Subcutaneous abdominal adipose tissue (tissue), 5 donors: ENCODE measurements around the gene PNPO.

ENCODE experiments used
- H3K27ac ChIP-seq: one replicate; pipeline ENCODE4 v1.7.0; 2013; ENCODE audit warnings: low read depth, mild to moderate bottlenecking, inconsistent platforms, low read length, moderate library complexity
- H3K27me3 ChIP-seq, 5 donors: one replicate each; pipeline ENCODE4 v1.7.0; 2013; ENCODE audit warnings: low read length in 5 of 5, inconsistent platforms in 1 of 5; ENCODE audit not compliant: control insufficient read depth in 5 of 5, insufficient read depth in 4 of 5
- H3K36me3 ChIP-seq, 5 donors: one replicate each; pipeline ENCODE4 v1.7.0; 2013; ENCODE audit warnings: low read length in 5 of 5; ENCODE audit not compliant: control insufficient read depth in 5 of 5, insufficient read depth in 5 of 5
- H3K4me1 ChIP-seq, 5 donors: one replicate each; pipeline ENCODE4 v1.7.0; 2013; ENCODE audit warnings: low read length in 5 of 5, mild to moderate bottlenecking in 3 of 5, moderate library complexity in 1 of 5; ENCODE audit not compliant: control insufficient read depth in 5 of 5, insufficient read depth in 5 of 5
- H3K4me3 ChIP-seq, 5 donors: one replicate each; pipeline ENCODE4 v1.7.0; 2013; ENCODE audit warnings: low read length in 5 of 5, low read depth in 1 of 5
- H3K9ac ChIP-seq, 5 donors: one replicate each; pipeline ENCODE4 v1.7.0; 2013; ENCODE audit warnings: low read length in 5 of 5, mild to moderate bottlenecking in 4 of 5, moderate library complexity in 3 of 5
- H3K9me3 ChIP-seq, 5 donors: one replicate each; pipeline ENCODE4 v1.7.0; 2013; ENCODE audit warnings: low read length in 5 of 5; ENCODE audit not compliant: control insufficient read depth in 5 of 5
- donor health status: healthy.
- donor health status: healthy.
- donor health status: healthy.
- donor health status: healthy.
- donor health status: healthy.

The PNPO gene

DNA sequence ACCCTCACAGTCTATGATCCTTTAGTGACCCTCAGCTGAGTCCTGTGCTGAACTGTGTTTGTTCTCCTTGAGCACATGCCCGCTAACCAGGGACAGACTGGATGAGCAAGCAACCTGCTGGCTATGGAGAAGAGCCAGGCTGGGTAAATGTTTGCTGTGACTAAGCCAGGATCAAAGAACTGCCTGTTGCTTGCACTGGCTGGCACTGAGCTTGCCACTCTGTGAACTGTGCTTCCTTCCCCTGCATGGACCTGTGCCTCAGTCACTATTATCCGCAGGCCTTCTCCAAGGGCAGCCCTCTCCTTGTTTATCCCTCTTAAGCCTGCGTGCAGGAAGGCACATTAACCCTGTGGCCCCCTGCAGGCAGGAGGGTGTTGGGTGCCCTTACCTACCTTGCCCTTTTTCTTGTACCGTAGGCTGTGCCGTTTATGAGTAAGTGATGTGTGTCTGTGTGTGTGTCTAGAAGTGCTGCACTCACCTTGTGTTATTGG, 7.4 kb downstream of the PNPO start:
- Histone ChIP-seq H3K27ac (no peak overlapping the region), H3K4me1 (peaks cover 2 to 32% (median 19%) of the 10 kb centered on the region in 5 donors), H3K4me3 (peak overlapping the region in 1 of 5 donors; percentile 59), H3K9me3 (no peaks in the 10 kb centered on the region), H3K9ac (peak overlapping the region in 1 of 5 donors; percentile 76), H3K27me3 (no peaks in the 10 kb centered on the region), H3K36me3 (peaks cover 0 to 35% (median 24%) of the 10 kb centered on the region in 5 donors)

DNA sequence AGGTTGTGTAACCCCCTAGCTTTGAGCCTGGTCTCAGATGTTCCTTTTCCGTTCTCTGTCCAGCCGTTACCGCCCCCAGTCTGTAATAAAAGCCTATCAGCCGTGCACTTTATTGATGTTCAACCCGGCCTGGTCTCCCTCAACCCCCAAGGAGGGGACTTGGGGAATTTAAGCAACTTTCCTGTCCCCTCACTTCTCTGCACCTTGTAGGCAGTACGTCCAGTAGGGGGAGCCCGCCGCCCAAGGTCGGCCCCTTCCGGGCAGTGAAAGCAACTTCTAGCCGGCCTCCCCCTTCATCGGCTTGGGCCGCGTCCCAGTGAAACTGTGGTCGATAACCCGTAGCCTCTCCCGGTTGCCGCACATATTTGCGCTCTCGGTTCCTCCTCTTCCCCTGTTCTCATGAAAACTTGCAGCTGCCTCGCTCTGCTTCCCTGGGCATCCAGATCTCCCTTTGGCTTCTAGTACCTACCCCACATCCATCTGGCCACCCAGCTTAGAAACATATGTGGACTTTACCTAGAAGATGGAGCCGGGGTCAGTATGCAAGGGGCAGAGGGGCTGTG, 7.9 kb downstream of the PNPO start:
- Histone ChIP-seq H3K27ac (no peak overlapping the region), H3K4me1 (peaks cover 2 to 32% (median 19%) of the 10 kb centered on the region in 5 donors), H3K36me3 (peaks cover 0 to 30% (median 23%) of the 10 kb centered on the region in 5 donors), H3K4me3 (peak overlapping the region; percentile 50 to 67 (median 59)), H3K27me3 (no peaks in the 10 kb centered on the region), H3K9ac (peak overlapping the region in 4 of 5 donors; percentile 40 to 76 (median 68)), H3K9me3 (no peaks in the 10 kb centered on the region)

DNA sequence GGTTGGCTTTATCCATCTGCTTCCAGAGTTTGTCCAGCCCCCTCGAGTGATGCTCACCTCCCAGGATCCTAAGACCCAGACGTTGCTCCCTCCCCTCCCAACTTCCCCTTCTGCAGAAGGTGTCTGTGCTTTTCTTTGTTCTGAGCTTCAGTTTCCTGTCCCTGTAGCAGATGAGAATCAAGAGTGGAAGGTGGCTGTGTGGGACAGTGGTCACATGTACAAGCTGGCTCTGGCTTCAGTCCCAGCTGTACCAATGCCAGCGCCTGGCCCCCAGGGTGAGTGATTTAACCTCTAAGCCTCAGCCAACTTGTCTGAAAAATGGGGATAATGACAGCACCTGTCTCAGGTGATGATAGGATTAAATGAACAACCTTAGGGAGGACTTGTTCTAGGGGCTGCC, 8.6 kb downstream of the PNPO start:
- peak overlapping the region in 3 of 5 donors; percentile 40 to 76 (median 66) for H3K9ac ChIP-seq
- H3K4me1 ChIP-seq, result peaks cover 2 to 26% (median 19%) of the 10 kb centered on the region in 5 donors
- H3K27ac ChIP-seq, result no peak overlapping the region
- peaks cover 0 to 24% (median 20%) of the 10 kb centered on the region in 5 donors for H3K36me3 ChIP-seq
- H3K27me3 ChIP-seq, result no peaks in the 10 kb centered on the region
- H3K4me3 ChIP-seq, result peak overlapping the region in 2 of 5 donors; percentile 50 to 60
- H3K9me3 ChIP-seq, result no peaks in the 10 kb centered on the region

DNA sequence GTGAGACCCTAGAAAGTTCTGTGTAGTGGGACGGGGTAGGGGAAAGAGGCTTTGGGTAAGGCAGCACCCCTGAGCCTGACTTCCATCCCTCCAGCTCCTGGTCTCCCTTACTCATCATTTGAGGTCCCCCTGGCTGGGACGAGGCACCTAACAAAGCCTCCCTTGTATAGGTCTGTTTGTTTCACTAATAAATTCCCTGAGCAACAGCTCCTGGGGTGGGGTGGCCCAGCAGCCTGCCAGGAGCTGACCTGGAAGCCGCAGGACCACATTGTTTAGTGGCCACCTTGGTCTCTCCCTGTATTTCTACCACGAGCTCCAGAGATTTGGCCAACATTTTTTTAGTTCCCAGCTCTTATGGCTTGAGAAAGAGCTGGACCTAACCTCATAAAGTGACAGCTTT, 9.1 kb downstream of the PNPO start:
- H3K4me3 ChIP-seq, result no peak overlapping the region
- H3K27me3 ChIP-seq, result no peaks in the 10 kb centered on the region
- no peaks in the 10 kb centered on the region for H3K9me3 ChIP-seq
- H3K9ac ChIP-seq, result peak overlapping the region in 1 of 5 donors; percentile 66
- peaks cover 2 to 21% (median 16%) of the 10 kb centered on the region in 5 donors for H3K4me1 ChIP-seq
- H3K27ac ChIP-seq, result no peak overlapping the region
- H3K36me3 ChIP-seq, result peaks cover 0 to 19% (median 15%) of the 10 kb centered on the region in 5 donors

DNA sequence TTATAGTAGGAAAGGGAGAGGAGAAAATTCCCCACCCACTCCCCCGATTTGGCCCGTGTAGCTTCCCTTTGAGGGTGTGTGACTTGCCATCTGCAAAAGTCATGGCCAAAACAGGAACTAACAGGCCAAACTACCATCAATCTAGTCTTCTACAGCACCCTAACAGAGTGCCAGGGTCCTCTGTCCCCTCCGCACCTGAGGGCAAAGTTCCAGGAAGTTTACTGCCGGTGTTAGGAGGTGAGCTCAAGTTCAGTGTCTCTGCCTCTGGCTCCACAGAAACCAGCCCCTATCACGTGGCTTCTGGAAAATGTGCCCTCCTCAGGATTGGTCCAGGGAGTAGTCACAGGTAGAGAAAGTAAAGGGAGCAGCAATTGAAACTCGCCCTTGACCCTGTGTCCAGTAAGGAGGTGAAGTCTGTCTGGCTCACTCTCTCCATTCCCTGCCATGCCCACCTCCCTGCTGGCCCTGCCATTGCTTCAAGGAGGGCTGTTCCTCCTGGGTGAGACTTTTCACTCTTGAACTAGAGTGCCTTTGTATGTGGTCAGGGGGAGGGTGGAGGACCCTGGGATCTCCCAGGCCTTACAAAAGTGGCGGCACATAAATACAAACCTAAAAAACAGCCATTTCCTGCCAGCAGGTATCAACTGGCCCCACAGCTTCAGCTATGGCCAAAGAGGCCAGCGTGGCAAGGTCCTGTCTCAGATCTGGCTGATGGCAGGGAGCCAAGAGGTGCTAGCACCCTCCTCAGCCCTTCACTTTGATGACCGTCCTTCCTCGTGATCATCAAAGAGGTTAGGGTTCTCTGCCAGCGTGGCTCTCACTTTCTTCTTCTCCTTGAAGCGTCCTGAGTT, 11.0 kb downstream of the PNPO start:
- Histone ChIP-seq H3K4me1 (peaks cover 2 to 15% (median 14%) of the 10 kb centered on the region in 5 donors), H3K9ac (no peak overlapping the region), H3K9me3 (no peaks in the 10 kb centered on the region), H3K27me3 (no peaks in the 10 kb centered on the region), H3K4me3 (no peak overlapping the region), H3K27ac (no peak overlapping the region), H3K36me3 (peaks cover 0 to 8% (median 5%) of the 10 kb centered on the region in 5 donors)

DNA sequence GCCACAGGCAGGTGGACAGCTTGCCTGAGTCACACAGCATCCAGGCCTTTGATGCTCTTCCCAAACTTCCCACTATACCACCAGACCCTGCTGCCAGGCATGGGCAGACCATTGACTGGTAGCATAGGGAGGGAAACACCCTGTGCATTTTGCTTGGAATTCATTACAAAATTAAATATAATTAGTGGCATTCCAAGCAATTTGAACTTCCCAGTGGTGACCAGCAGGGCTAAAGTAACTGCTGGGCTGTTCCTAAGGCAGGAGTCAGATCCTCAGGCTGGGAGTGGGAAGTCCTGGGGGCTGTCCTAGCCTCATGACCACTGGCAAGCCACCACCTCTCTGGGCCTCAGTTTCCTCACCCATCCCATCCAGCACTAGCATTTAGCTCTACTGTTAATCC, 12.5 kb downstream of the PNPO start:
- peaks cover 0 to 1% (median 0%) of the 10 kb centered on the region in 5 donors for H3K36me3 ChIP-seq
- H3K9ac ChIP-seq, result no peak overlapping the region
- H3K4me3 ChIP-seq, result no peak overlapping the region
- no peaks in the 10 kb centered on the region for H3K27me3 ChIP-seq
- no peaks in the 10 kb centered on the region for H3K9me3 ChIP-seq
- H3K4me1 ChIP-seq, result peaks cover 2 to 13% (median 11%) of the 10 kb centered on the region in 5 donors
- no peak overlapping the region for H3K27ac ChIP-seq

DNA sequence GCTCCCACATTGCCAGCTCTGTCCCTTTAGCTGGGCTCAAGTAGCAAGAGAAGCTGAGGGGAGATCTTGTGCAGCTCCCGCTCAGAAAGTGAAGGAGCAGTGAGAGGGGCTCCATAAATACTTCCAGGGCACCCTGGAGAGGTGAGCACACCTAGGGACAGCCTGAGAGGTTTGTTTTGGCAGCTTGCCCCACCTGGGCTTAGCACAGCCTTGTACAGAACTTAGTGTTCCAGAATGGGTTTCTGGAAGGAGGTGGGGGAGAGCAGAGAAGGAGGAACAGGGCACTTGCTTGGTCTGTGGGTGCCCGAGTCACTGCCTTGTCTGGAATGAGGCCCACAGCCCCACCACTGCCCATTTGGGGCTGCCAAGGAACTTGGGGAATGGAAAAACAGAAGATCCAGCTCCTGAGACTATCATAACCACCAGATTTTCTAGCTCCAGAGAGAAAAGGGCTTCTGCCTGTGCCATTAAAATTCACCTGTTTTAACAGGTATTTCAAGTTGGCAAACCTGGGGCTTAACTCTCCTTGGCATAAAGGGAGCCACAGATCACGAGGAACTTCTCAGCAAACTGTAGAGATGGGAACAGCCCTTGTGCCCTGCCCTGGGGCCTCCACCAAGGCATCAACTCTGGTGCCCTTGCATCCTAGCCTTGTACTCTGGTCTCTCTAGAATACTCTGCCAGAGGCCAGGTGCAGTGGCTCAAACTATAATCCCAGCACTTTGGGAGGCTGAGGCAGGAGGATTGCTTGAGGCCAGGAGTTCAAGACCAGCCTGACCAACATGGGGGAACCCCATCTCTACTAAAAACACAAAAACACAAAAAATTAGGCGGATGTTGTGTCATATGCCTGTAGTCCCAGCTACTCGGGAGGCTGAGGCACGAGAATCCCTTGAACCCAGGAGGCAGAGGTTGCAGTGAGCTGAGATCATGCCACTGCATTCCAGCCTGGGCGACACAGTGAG, 14.4 kb downstream of the PNPO start:
- H3K27me3 ChIP-seq, result no peaks in the 10 kb centered on the region
- no peaks in the 10 kb centered on the region for H3K9me3 ChIP-seq
- H3K4me1 ChIP-seq, result no peaks in the 10 kb centered on the region
- no peaks in the 10 kb centered on the region for H3K36me3 ChIP-seq
- no peak overlapping the region for H3K27ac ChIP-seq
- no peak overlapping the region for H3K4me3 ChIP-seq
- H3K9ac ChIP-seq, result no peak overlapping the region

DNA sequence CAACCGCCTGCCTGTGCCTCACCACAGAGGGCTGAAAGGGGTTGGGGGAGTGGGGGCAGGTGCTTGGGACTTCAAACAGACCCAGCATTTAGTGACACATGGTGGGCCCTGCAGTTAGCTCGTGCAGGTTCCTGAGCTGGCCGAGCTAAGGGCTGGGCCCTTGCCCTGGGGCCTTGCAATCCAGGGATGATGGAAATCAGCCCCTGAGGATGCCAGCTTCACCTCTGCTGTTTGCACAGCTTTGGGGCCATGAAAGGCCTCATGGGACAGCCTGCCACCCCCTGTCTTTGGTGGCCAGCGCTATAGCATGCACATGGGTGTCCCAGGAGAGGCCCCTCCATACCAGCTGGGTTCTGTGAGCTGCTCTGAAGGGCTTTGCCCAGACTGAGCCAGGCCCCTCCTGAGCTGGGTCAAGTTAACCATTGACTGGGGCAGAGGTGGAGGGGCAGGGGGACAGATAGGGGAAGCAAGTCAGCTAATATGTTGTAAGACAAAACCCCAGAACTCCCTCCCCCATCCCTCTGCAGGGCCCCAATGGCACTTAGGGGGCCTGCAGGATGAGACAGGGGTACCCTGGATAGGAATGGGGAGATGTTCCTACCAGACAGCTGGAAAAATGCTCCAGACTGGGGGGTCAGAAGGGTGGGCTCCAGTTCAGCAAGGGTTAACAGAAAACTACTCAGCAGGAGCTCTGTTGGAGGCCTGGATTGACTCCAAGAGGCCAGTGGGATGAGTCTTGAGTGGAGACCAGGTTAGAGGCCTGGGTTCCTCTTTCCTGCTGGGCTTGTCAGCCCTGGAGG, 15.6 kb downstream of the PNPO start:
- Histone ChIP-seq H3K27me3 (no peaks in the 10 kb centered on the region), H3K9me3 (no peaks in the 10 kb centered on the region), H3K9ac (no peak overlapping the region), H3K4me1 (no peaks in the 10 kb centered on the region), H3K36me3 (no peaks in the 10 kb centered on the region), H3K27ac (no peak overlapping the region), H3K4me3 (no peak overlapping the region)
